Activated CD4-positive, alpha-beta T cell treated with anti-CD3 and anti-CD28 coated beads, Interleukin-2, amount 10 ng/mL, durations not matched to agents 24 days and 14 days (primary cell): Measurements from ENCODE around the gene MTFMT. TPM values are rescaled to one million over a fixed set of nuclear protein-coding genes. Genes with fewer than 3 reads are reported as not detected.
A peak's percentile ranks its signal among the peaks of the same experiment; 100 is the strongest.
"Not testable (repeated sequence)": the region's sequence is repeated elsewhere in the genome, so short reads cannot be mapped to it uniquely, and the experiment has no call there.

ENCODE experiments used
- DNase-seq: peaks from one replicate; pipeline ENCODE4 v3.0.0; 2022
- H3K27ac Mint-ChIP-seq: one replicate; pipeline ENCODE4 v1.8.0; 2022; ENCODE audit warnings: mild to moderate bottlenecking, mixed read lengths
- H3K27me3 Mint-ChIP-seq: one replicate; pipeline ENCODE4 v1.8.0; 2022; ENCODE audit warnings: mixed read lengths
- H3K36me3 Mint-ChIP-seq: one replicate; pipeline ENCODE4 v1.8.0; 2022; ENCODE audit warnings: low read depth, mild to moderate bottlenecking, mixed read lengths
- H3K4me1 Mint-ChIP-seq: one replicate; pipeline ENCODE4 v1.8.0; 2021; ENCODE audit warnings: mixed read lengths
- H3K4me3 Mint-ChIP-seq: one replicate; pipeline ENCODE4 v1.8.0; 2022; ENCODE audit warnings: mild to moderate bottlenecking, moderate library complexity, mixed read lengths
- H3K9me3 Mint-ChIP-seq: one replicate; pipeline ENCODE4 v1.8.0; 2021; ENCODE audit warnings: mixed read lengths
- intact Hi-C: fragments of 100-400 bp; cut with micrococcal nuclease; formaldehyde crosslinking; loops from one replicate; pipeline ENCODE4 v1.15.1; 2023
- total RNA-seq: library from RNA; stranded (reverse); gene quantifications from 2 replicates; pipeline ENCODE4 v1.2.3, GENCODE V29; 2022

Gene MTFMT
- total RNA-seq = 19.4 and 21.6 TPM in 2 replicates

DNA sequence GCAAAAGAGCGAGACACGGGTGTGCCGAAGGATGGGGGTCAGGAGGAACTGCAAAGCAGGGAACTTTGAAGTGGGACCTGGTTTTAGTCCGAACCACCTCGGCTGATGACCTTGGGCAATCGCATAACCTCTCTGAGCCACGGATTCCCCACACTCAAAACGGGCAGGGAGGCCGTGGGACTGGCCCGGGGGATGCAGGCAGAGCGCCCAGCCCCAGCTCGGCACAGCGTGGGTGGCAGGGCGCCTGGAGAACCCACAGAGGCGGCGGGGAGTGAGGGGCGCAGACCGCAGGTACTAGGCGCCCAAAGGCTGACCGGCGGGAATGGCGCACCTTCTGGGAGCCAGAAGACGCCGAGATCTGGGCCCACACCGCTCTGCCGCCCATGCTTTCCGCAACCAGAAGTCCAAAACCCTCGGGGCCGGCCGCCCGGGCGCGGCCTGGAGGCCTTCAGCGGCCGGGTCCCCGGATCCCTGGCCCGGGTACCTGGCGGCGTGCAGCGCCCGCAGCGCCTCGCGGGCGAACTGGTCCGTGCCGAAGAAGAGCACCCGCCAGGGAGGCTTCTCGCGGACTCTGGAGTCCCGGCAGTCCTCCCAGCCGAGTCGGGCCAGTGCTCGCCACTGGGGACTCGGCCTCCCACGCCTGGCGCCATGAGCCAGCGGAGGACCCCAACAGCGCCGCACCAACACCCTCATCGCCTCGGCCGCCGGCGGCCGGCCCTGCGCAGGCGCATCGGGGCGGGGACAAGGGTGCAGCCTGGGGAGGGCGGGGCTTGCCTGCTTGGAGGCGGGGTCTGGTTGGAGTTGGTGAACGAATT is at the start of gene MTFMT:
MTFMT (minus strand) TSS at position 719 of the 815 bp plus-strand sequence; CDS start at position 693, 26 bp downstream.
- H3K27ac Mint-ChIP-seq = peak within 1 kb of the TSS; percentile 94
- no peaks in the 10 kb centered on the region for H3K9me3 Mint-ChIP-seq
- peak within 1 kb of the TSS; percentile 93 for H3K4me3 Mint-ChIP-seq
- peaks cover 22% of the 10 kb centered on the region for H3K4me1 Mint-ChIP-seq
- DNase-seq = peak; percentile 97
- intact Hi-C loops = no loop called here
- H3K36me3 Mint-ChIP-seq = peaks cover 23% of the 10 kb centered on the region
- H3K27me3 Mint-ChIP-seq = peaks cover 16% of the 10 kb centered on the region

DNA sequence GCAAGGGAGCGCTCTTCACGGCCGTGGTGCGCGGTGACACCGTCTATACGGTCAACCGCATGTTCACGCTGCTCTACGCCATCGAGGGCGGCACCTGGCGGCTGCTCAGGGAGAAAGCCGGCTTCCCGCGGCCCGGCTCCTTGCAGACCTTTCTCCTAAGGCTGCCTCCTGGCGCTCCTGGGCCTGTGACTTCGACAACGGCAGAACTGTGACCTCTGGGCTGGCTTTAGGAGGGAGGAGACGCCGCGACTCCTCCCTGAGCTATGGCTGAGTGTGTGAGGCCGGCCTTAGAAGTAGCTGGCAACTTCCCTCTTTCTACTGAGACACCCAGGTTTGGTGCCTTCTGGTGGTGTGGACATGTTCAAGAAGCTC is 48.5 kb upstream of the MTFMT start:
- DNase-seq = peak; percentile 85
- intact Hi-C loops = loop anchor here (1.0 to 5.0 kb wide), 3 partner anchors 24 to 346 kb away; no protein-coding TSS in a partner anchor
- Mint-ChIP-seq H3K27ac (no peak overlapping the region), H3K9me3 (no peaks in the 10 kb centered on the region), H3K4me3 (no peak overlapping the region), H3K27me3 (peaks cover 24% of the 10 kb centered on the region), H3K4me1 (peaks cover 15% of the 10 kb centered on the region), H3K36me3 (no peaks in the 10 kb centered on the region)

DNA sequence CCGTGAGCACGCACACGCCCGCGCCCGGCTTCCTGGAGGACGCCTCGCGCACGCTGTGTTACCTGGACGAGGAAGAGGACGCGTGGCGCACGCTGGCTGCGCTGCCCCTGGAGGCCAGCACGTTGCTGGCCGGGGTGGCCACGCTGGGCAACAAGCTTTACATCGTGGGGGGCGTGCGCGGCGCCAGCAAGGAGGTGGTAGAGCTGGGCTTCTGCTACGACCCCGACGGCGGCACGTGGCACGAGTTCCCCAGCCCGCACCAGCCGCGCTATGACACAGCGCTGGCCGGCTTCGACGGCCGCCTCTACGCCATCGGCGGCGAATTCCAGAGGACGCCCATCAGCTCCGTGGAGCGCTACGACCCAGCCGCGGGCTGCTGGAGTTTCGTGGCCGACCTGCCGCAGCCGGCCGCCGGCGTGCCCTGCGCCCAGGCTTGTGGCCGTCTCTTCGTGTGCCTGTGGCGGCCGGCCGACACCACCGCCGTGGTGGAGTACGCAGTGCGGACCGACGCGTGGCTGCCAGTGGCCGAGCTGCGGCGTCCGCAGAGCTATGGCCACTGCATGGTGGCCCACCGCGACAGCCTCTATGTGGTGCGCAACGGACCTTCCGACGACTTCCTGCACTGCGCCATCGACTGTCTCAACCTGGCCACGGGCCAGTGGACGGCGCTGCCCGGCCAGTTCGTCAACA is 48.0 kb upstream of the MTFMT start:
- DNase-seq = no peak
- Mint-ChIP-seq H3K4me3 (no peak overlapping the region), H3K27me3 (peaks cover 19% of the 10 kb centered on the region), H3K36me3 (no peaks in the 10 kb centered on the region), H3K4me1 (peaks cover 10% of the 10 kb centered on the region), H3K9me3 (no peaks in the 10 kb centered on the region), H3K27ac (no peak overlapping the region)
- intact Hi-C loops = loop anchor here (5.0 kb wide), 1 partner anchor 345 kb away; no protein-coding TSS in a partner anchor

DNA sequence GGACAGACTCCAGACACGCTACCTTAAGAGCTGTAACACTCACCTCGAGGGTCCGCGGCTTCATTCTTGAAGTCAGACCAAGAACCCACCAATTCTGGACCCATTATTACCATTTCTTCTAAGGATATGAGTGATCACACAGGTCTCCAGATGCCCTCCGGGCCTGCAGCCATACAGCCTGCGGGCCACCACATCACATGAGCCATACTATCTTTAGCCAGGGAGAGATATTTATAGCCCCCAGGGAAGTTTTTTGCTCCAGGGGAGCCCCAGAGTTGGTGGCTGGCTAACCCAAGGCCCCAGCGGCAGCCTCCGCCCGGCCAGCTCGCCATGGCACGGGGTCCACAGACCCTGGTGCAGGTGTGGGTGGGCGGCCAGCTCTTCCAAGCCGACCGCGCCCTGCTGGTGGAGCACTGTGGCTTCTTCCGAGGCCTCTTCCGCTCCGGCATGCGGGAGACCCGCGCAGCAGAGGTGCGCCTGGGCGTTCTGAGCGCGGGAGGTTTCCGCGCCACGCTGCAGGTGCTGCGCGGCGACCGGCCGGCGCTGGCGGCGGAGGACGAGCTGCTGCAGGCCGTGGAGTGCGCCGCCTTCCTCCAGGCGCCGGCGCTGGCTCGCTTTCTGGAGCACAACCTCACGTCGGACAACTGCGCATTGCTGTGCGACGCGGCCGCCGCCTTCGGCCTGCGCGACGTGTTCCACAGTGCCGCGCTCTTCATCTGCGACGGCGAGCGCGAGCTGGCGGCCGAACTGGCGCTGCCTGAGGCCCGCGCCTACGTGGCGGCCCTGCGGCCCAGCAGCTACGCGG is 47.2 kb upstream of the MTFMT start, which contains the start of gene KBTBD13:
KBTBD13 (plus strand) TSS at position 261 of the 805 bp plus-strand sequence; CDS start at position 331, 70 bp downstream.
- H3K4me3 Mint-ChIP-seq = no peak within 1 kb of the TSS
- H3K36me3 Mint-ChIP-seq = no peaks in the 10 kb centered on the region
- no peaks in the 10 kb centered on the region for H3K9me3 Mint-ChIP-seq
- intact Hi-C loops = loop anchor here (5.0 kb wide), 1 partner anchor 344 kb away; no protein-coding TSS in a partner anchor
- no peak for DNase-seq
- peaks cover 5% of the 10 kb centered on the region for H3K4me1 Mint-ChIP-seq
- no peak within 1 kb of the TSS for H3K27ac Mint-ChIP-seq
- peaks cover 17% of the 10 kb centered on the region for H3K27me3 Mint-ChIP-seq

DNA sequence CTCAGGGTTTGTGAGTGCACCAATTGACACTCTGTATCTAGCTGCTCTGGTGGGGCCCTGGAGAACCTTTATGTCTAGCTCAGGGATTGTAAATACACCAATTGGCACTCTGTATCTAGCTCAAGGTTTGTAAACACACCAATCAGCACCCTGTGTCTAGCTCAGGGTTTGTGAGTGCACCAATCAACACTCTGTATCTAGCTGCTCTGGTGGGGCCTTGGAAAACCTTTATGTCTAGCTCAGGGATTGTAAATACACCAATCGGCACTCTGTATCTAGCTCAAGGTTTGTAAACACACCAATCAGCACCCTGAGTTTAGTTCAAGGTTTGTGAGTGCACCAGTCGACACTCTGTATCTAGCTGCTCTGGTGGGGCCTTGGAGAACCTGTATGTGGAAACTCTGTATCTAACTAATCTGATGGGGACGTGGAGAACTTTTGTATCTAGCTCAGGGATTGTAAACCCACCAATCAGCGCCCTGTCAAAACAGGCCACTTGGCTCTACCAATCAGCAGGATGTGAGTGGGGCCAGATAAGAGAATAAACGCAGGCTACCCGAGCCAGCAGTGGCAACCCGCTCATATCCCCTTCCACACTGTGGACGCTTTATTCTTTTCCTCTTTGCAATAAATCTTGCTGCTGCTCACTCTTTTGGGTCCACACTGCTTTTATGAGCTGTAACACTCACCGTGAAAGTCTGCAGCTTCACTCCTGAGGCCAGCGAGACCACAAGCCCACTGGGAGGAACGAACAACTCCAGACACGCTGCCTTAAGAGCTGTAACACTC is 46.4 kb upstream of the MTFMT start:
- not testable (repeated sequence) for H3K9me3 Mint-ChIP-seq
- intact Hi-C loops = loop anchor here (5.0 kb wide), 1 partner anchor 344 kb away; no protein-coding TSS in a partner anchor

DNA sequence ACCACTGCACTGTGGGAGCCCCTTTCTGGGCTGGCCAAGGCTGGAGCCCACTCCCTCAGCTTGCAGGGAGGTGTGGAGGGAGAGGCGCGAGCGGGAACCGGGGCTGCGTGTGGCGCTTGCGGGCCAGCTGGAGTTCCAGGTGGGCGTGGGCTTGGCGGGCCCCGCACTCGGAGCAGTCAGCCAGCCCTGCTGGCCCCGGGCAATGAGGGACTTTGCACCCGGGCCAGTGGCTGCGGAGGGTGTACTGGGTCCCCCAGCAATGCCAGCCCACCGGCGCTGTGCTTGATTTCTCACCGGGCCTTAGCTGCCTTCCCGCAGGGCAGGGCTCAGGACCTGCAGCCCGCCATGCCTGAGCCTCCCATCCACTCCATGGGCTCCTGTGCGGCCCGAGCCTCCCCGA is 45.5 kb upstream of the MTFMT start:
- not testable (repeated sequence) for DNase-seq, H3K27ac Mint-ChIP-seq
- intact Hi-C loops = loop anchor here (5.0 kb wide), 1 partner anchor 343 kb away; no protein-coding TSS in a partner anchor

More for the DNA sequence above, 46.4 kb upstream of the MTFMT start:
- H3K27ac Mint-ChIP-seq, H3K4me3 Mint-ChIP-seq, DNase-seq, H3K36me3 Mint-ChIP-seq, H3K4me1 Mint-ChIP-seq: not testable (repeated sequence)
- H3K27me3 Mint-ChIP-seq = peaks cover 12% of the 10 kb centered on the region

DNA sequence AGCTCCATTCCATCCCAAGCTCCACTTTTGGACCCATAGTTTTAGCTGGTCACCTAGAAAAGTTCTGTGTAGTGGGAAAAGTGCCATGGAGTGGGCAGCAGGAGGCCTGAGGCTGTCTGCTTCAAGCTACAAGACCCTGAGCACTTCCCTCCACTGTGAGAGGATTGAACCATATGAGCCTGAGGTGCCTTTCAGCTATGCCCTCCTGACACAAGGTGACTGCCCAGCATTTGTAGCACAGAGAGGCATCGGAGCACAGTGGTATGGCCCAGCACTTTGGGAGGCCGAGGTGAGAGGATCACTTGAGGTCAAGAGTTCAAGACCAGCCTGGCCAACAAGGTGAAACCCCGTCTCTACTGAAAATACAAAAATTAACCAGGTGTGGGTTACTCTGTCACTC is 43.2 kb upstream of the MTFMT start:
- DNase-seq = no peak
- H3K27me3 Mint-ChIP-seq = peaks cover 24% of the 10 kb centered on the region
- no peak overlapping the region for H3K4me3 Mint-ChIP-seq
- no peaks in the 10 kb centered on the region for H3K36me3 Mint-ChIP-seq
- peaks cover 3% of the 10 kb centered on the region for H3K4me1 Mint-ChIP-seq
- H3K27ac Mint-ChIP-seq = no peak overlapping the region
- no peaks in the 10 kb centered on the region for H3K9me3 Mint-ChIP-seq
- intact Hi-C loops = no loop called here

More for the DNA sequence above, 45.5 kb upstream of the MTFMT start:
- H3K4me3 Mint-ChIP-seq, H3K36me3 Mint-ChIP-seq, H3K4me1 Mint-ChIP-seq, H3K9me3 Mint-ChIP-seq: not testable (repeated sequence)
- peaks cover 16% of the 10 kb centered on the region for H3K27me3 Mint-ChIP-seq

DNA sequence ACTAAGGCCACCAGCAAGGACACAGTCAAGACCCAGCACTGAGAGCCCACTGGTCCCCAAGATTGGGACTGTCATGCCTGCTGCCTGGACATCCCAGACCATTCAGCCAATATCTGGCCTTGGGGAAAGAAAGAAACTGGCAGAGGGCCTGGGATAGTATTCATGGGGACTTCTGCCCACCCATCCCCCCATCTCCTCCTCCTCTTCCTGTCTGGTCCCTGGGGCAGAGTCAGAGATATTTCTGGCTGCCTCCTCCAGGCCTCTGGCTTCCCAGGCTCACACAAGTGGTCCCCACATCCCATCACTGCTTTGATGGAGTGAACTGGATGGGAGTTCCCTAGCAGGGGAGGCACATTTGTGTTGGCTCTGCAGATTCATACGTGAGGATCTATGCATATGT is 42.6 kb upstream of the MTFMT start:
- DNase-seq = no peak
- peaks cover 3% of the 10 kb centered on the region for H3K4me1 Mint-ChIP-seq
- no peak overlapping the region for H3K4me3 Mint-ChIP-seq
- no peaks in the 10 kb centered on the region for H3K9me3 Mint-ChIP-seq
- intact Hi-C loops = no loop called here
- H3K36me3 Mint-ChIP-seq = no peaks in the 10 kb centered on the region
- H3K27me3 Mint-ChIP-seq = peaks cover 28% of the 10 kb centered on the region
- no peak overlapping the region for H3K27ac Mint-ChIP-seq

DNA sequence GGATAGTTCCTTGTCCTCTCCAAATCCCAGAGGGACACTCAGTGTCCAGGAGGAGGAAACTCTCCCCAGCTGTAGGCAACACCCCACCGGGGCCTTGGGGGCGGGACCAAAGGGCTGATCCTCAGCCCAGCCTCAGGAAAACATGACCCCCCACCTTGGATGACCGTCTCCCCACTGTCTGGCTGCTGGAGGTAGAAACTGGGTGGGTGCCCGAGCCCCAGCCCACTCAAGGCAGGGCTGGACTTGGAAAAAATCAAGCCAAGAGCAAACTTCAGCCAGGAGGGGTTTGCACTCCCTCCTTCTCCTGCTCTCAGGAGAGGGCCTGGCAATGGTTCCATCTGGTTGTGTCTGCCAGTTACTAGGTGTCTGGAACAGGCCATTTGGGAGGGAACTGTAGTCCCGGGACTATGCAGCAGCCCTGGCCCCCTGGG is 42.0 kb upstream of the MTFMT start:
- intact Hi-C loops = no loop called here
- Mint-ChIP-seq H3K36me3 (no peaks in the 10 kb centered on the region), H3K9me3 (no peaks in the 10 kb centered on the region), H3K27ac (no peak overlapping the region), H3K4me3 (no peak overlapping the region), H3K4me1 (peaks cover 3% of the 10 kb centered on the region), H3K27me3 (peaks cover 32% of the 10 kb centered on the region)
- DNase-seq = no peak

DNA sequence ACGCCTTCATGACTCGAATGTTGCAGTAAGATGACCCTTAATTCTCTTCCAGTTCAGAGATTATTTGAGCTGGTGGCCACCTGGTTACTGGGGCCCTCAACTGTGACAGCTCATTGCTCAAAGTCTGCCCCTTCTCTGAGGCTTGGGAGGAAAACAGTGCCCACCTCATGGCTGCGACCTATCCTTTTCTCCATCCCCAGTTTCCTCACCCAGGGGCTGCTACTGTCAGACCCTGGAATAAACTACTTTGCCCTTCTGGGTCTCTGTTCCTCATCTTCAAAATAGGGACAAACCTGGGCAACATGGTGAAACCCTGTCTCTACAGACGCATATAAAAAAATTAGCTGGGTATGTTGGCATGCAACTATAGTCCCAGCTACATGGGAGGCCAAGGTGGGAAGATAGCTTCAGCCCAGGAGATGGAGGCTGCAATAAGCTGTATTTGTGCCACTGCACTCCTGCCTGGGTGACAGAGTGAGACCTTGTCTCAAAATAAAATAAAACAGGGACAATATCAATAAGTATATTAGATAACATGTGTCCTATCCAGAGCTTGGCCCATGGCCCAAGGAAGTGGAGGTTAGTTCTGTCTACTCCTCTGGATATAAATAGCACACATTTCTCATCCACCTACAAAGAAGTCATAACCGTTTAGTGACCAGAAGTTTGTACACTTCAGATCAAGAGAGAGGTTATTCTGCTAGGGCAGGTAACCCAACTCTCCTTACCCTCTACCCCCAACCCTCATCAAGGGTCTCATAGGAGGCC is 40.5 kb upstream of the MTFMT start:
- Mint-ChIP-seq H3K36me3 (no peaks in the 10 kb centered on the region), H3K27ac (no peak overlapping the region), H3K27me3 (peaks cover 44% of the 10 kb centered on the region), H3K4me1 (peaks cover 3% of the 10 kb centered on the region), H3K4me3 (no peak overlapping the region), H3K9me3 (no peaks in the 10 kb centered on the region)
- no peak for DNase-seq
- intact Hi-C loops = no loop called here

DNA sequence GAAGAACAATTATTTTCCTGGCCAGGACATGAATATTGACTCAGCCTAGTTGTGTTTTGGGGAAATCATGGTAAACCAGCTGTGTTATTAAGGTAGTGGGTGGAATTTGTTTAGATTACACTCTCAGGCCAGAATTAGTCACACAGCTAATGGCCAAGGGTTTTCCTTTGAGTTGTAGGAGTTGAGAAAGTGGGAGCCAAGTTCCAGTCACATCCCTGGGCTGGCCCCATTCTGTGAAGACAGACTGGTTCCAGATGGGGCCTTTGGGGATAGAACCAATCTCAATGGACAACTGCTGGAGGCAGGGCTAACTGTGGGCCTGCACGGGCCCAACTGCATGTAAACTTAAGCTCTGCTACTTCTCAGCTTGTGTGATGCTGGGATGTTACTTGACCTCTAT is 39.7 kb upstream of the MTFMT start:
- no peak overlapping the region for H3K27ac Mint-ChIP-seq

DNA sequence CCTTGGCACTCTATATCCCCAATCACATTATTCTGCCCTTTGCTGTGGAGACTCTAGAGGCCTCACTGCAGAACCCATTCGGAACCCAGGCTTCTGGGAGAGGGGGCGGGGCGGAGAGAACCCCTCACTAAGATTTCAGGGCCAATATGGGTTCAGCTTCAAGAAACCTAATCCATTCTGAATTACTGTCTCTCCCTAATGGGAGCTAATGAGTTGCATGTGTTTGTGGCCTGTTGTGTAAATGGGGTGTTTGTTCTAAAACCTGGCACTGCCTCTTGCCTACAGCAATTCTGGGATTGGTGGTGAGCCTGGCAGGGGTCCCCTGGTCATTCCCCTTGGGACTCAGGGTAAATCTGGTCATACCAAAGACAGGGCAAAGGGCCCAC is 39.0 kb upstream of the MTFMT start:
- H3K27ac Mint-ChIP-seq = no peak overlapping the region
- no peaks in the 10 kb centered on the region for H3K9me3 Mint-ChIP-seq
- intact Hi-C loops = no loop called here
- H3K27me3 Mint-ChIP-seq = peaks cover 55% of the 10 kb centered on the region
- peaks cover 3% of the 10 kb centered on the region for H3K4me1 Mint-ChIP-seq
- no peak for DNase-seq
- H3K4me3 Mint-ChIP-seq = peak overlapping the region; percentile 31
- no peaks in the 10 kb centered on the region for H3K36me3 Mint-ChIP-seq

More for the DNA sequence above, 39.7 kb upstream of the MTFMT start:
- Mint-ChIP-seq H3K9me3 (no peaks in the 10 kb centered on the region), H3K4me3 (no peak overlapping the region), H3K36me3 (no peaks in the 10 kb centered on the region), H3K4me1 (peaks cover 3% of the 10 kb centered on the region), H3K27me3 (peaks cover 48% of the 10 kb centered on the region)
- intact Hi-C loops = no loop called here
- no peak for DNase-seq
